Mucosa of descending colon (tissue), 3 donors: ENCODE data around the gene KIF17. TPM values are rescaled to one million over a fixed set of nuclear protein-coding genes. Genes with fewer than 3 reads are reported as not detected.

Experiments used
- ATAC-seq: fragments of 200-7000 bp; cut with Tn5 transposase; one replicate; pipeline ENCODE4 v1.9.1; 2020; ENCODE audit warnings: mild to moderate bottlenecking, moderate library complexity
- DNase-seq, 3 donors: peaks; one replicate each; pipeline ENCODE4 v3.0.0-alpha.2; 2020
- H3K36me3 ChIP-seq: fragments of 200-600 bp; one replicate; pipeline ENCODE4 v1.8.0; 2021; ENCODE audit warnings: low read depth, mild to moderate bottlenecking
- H3K4me1 ChIP-seq: fragments of 200-600 bp; one replicate; pipeline ENCODE4 v1.8.0; 2021; ENCODE audit warnings: low read depth, mild to moderate bottlenecking
- H3K4me3 ChIP-seq: fragments of 200-600 bp; one replicate; pipeline ENCODE4 v1.8.0; 2021; ENCODE audit warnings: mild to moderate bottlenecking
- H3K9me3 ChIP-seq: fragments of 200-600 bp; one replicate; pipeline ENCODE4 v1.8.0; 2021; ENCODE audit warnings: mild to moderate bottlenecking
- CTCF ChIP-seq: fragments of 200-600 bp; IDR thresholded peaks from one replicate; pipeline ENCODE4 v1.8.0; 2022; ENCODE audit warnings: antibody characterized with exemption, mild to moderate bottlenecking
- intact Hi-C, 2 donors: fragments of 100-400 bp; cut with DNase I in 1 of 2; cut with micrococcal nuclease in 1 of 2; formaldehyde crosslinking; loops; one replicate each; pipeline versions ENCODE4 v1.11.0 to v1.11.1; 2022; cut with DNase I, micrococcal nuclease
- total RNA-seq, 3 donors: library from RNA; stranded (reverse); fragmentation: NEBNext Ultra II Directional in 2 of 3; extraction: Animal tissue kit (Norgen Biotek cat#: 25700) in 2 of 3; gene quantifications; one replicate each; pipeline versions ENCODE4 v1.2.1 to v1.2.4, GENCODE V29; 2021 to 2023
- donor health status: DM: no; HTN: no; CAD: no; lungs with moderate emphysema.
- donor health status: DM: no; HTN: no; CAD: no.
- donor health status: DM: no; HTN: yes; CAD: no.

KIF17 gene
- total RNA-seq, 3 donors from 2014 or later, result 0.20 to 0.63 (median 0.53) TPM

GRCh38 chr1:20672265-20672632, 45.6 kb downstream of the KIF17 start:
- DNase-seq, result no peak
- Histone ChIP-seq H3K4me1 (no peaks in the 10 kb centered on the region), H3K36me3 (no peaks in the 10 kb centered on the region), H3K9me3 (no peaks in the 10 kb centered on the region), H3K4me3 (no peak overlapping the region)
- TF ChIP-seq CTCF, result no peak
- intact Hi-C loops, result no loop called here
- ATAC-seq, result no peak

DNA sequence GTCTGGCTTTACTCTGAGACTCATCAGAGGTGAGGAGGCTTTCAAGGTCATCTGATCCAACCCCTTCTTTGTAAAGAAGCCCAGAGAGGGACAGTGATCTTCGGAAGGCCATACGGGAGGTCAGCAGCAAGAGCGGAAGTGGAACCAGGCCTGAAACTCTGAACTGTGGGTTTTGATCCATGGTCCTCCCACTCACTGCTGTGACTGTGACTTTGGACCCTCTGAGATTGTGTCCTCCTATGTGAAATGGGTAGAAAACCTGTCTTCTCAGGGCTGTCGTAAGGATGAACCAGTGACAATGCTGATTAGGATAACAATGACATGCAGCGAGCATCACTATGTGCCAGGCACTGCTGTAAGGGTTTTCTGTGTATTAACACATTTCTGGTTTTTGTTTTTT, 46.9 kb downstream of the KIF17 start:
- Histone ChIP-seq H3K4me1 (no peaks in the 10 kb centered on the region), H3K9me3 (no peaks in the 10 kb centered on the region), H3K36me3 (no peaks in the 10 kb centered on the region), H3K4me3 (no peak overlapping the region)
- ATAC-seq (no peak), DNase-seq (no peak)
- no peak for TF ChIP-seq CTCF
- intact Hi-C loops, result no loop called here

DNA sequence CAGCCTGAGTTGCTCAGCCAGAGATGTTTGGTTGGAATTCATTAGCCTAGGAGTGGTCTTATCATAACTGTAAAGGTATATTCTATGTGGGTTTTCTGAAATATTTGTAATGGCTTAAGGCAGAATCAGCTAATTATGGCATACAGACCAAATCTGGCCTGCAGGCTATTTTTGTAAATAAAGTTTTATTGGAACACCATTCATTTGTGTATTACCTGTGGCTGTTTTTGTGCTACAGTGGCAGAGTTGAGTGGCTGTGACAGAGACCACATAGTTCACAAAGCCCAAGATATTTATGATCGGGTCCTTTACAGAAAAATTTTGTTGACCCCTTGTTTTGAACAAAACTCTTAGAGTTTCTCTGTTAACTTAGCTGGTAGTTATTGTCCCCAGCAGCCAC, 49.2 kb downstream of the KIF17 start:
- H3K36me3 ChIP-seq, result no peaks in the 10 kb centered on the region
- intact Hi-C loops, result no loop called here
- no peaks in the 10 kb centered on the region for H3K4me1 ChIP-seq
- no peak for ATAC-seq
- no peak for DNase-seq
- no peak overlapping the region for H3K4me3 ChIP-seq
- no peaks in the 10 kb centered on the region for H3K9me3 ChIP-seq
- no peak for TF ChIP-seq CTCF

DNA sequence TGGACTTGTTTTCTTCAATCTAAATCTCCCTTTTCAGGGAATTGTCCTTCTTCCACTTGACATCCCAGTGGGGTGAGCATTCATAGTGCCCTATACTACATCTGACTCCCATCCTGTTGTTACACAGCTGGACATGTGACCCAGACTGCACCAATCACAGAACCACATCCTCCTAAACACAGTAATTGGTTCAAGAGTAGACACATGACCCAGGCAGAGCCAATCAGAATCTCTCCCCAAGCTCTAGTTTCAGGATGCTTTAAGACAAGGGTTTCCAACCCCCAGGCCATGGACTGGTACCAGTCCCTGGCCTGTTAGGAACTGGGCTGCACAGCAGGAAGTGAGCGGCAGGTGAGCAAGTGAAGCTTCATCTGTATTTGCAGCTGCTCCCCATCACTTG, 51.0 kb downstream of the KIF17 start:
- H3K4me1 ChIP-seq, result peaks cover 3% of the 10 kb centered on the region
- H3K36me3 ChIP-seq, result no peaks in the 10 kb centered on the region
- H3K4me3 ChIP-seq, result no peak overlapping the region
- ATAC-seq (no peak), DNase-seq (no peak)
- H3K9me3 ChIP-seq, result no peaks in the 10 kb centered on the region
- TF ChIP-seq CTCF, result no peak
- intact Hi-C loops, result no loop called here

- H3K4me3 ChIP-seq, result no peak overlapping the region
- TF ChIP-seq CTCF, result no peak
- H3K36me3 ChIP-seq, result no peaks in the 10 kb centered on the region
- ATAC-seq (no peak), DNase-seq (no peak)
- intact Hi-C loops, result no loop called here
- no peaks in the 10 kb centered on the region for H3K9me3 ChIP-seq
- peaks cover 3% of the 10 kb centered on the region for H3K4me1 ChIP-seq
Measured at GRCh38 chr1:20666146-20666545, 51.7 kb downstream of the KIF17 start.

GRCh38 chr1:20665726-20666125, 52.1 kb downstream of the KIF17 start:
- TF ChIP-seq CTCF, result no peak
- no peak for ATAC-seq
- Histone ChIP-seq H3K4me3 (no peak overlapping the region), H3K36me3 (no peaks in the 10 kb centered on the region), H3K4me1 (peaks cover 3% of the 10 kb centered on the region), H3K9me3 (no peaks in the 10 kb centered on the region)
- DNase-seq, result no peak
- intact Hi-C loops, result no loop called here
